GM19240 (cell line): ENCODE measurements around the gene MAPKAP1.
"Not testable (repeated sequence)": the region's sequence is repeated elsewhere in the genome, so short reads cannot be mapped to it uniquely, and the experiment has no call there.

Experiments used
- DNase-seq: peaks from one replicate; pipeline ENCODE4 v3.0.0; 2011; ENCODE audit warnings: low spot score; ENCODE audit not compliant: insufficient read length

Gene MAPKAP1

GRCh38 chr9:125566051-125566450, 141.0 kb downstream of the MAPKAP1 start:
- not testable (repeated sequence) for DNase-seq

GRCh38 chr9:125565126-125565525, 141.9 kb downstream of the MAPKAP1 start:
- no peak for DNase-seq

- DNase-seq, result no peak
These were observed 142.4 kb downstream of the MAPKAP1 start for GRCh38 chr9:125564631-125565030.

GRCh38 chr9:125561509-125562148, 145.4 kb downstream of the MAPKAP1 start:
- DNase-seq, result peak; percentile 32

- no peak for DNase-seq
These were observed 147.1 kb downstream of the MAPKAP1 start for GRCh38 chr9:125559894-125560293.

- no peak for DNase-seq
These were observed 147.8 kb downstream of the MAPKAP1 start for GRCh38 chr9:125559194-125559593.

- DNase-seq, result peak; percentile 54
These were observed 148.4 kb downstream of the MAPKAP1 start for GRCh38 chr9:125558453-125559092.

GRCh38 chr9:125556046-125556721, 150.8 kb downstream of the MAPKAP1 start:
- no peak for DNase-seq

- no peak for DNase-seq
These were observed 152.3 kb downstream of the MAPKAP1 start for GRCh38 chr9:125554726-125555125.

- DNase-seq, result no peak
These were observed 155.2 kb downstream of the MAPKAP1 start for GRCh38 chr9:125551781-125552180.

GRCh38 chr9:125549891-125550885, 156.8 kb downstream of the MAPKAP1 start:
- DNase-seq, result no peak

- no peak for DNase-seq
These were observed 157.5 kb downstream of the MAPKAP1 start for GRCh38 chr9:125549465-125549871.

- no peak for DNase-seq
These were observed 158.0 kb downstream of the MAPKAP1 start for GRCh38 chr9:125549039-125549438.

- no peak for DNase-seq
These were observed 158.9 kb downstream of the MAPKAP1 start for GRCh38 chr9:125548141-125548540.

- DNase-seq, result no peak
These were observed 159.6 kb downstream of the MAPKAP1 start for GRCh38 chr9:125547368-125547767.

GRCh38 chr9:125545845-125546244, 161.2 kb downstream of the MAPKAP1 start:
- no peak for DNase-seq

- DNase-seq, result no peak
These were observed 161.9 kb downstream of the MAPKAP1 start for GRCh38 chr9:125544988-125545651.

GRCh38 chr9:125544484-125544883, 162.5 kb downstream of the MAPKAP1 start:
- no peak for DNase-seq

- no peak for DNase-seq
These were observed 165.2 kb downstream of the MAPKAP1 start for GRCh38 chr9:125541840-125542243.

- DNase-seq, result no peak
These were observed 166.5 kb downstream of the MAPKAP1 start for GRCh38 chr9:125540497-125540896.

- DNase-seq, result no peak
These were observed 168.9 kb downstream of the MAPKAP1 start for GRCh38 chr9:125538092-125538473.
